Inferior parietal cortex (tissue), 1 donor: ENCODE data around the gene RNF40.
A peak's percentile ranks its signal among the peaks of the same experiment; 100 is the strongest.

Source experiments
- DNase-seq: peaks from one replicate; pipeline ENCODE4 v3.0.0-alpha.2; 2016; ENCODE audit errors: extremely low spot score

The RNF40 gene

DNA sequence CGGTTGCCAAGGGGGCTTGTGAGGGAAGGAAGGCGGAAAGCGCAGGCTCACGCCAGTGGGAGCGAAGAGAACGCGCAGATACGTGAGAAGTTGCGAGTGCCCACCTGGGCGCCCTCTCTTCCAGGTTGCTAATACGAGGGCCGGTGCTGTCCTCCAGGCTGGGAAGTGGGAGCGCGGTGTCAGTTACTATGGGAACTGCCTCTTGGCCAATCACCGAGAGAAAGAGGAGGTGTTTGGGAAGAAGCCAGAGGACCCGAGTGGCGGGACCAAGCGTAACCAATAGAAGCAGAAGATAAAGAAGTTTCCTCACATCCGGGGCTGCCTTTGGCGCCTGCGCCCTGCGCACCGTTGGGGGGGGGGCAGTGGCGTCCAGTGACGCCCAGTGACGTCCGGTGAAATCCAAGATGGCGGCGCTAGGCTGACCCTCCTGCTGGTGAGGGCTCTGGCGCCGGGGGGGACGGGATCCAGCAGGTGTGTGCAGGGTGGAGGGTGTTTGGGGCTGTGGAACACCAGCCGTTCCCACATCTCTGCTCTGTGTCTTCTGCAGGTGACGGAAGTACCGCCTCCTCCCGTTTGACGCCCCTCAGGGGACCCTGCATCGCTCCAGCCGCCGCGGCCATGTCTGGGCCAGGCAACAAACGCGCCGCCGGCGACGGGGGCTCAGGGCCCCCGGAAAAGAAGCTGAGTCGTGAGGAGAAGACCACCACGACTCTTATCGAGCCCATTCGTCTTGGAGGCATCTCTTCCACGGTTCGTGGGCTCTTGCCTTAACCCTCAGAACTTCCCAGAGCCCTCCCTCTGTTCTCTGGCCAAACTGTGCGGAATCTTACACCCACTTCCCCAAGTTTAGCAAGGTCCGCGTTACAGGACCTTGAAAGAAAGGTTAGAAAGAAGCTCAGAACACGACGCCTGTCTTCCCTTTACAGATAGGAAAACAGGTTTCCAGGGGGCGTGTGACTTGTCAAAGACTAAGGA lies at the start of gene RNF40, which contains the start of gene CFAP119:
Gene RNF40, plus strand, starts transcription at position 395 of the 975 bp plus-strand sequence. Its CDS starts 224 bp downstream, at position 619.
Gene CFAP119, minus strand, starts transcription at position 135 of the 975 bp plus-strand sequence. CDS start 314 bp downstream, outside the sequence.
- DNase-seq, result peak; percentile 98

DNA sequence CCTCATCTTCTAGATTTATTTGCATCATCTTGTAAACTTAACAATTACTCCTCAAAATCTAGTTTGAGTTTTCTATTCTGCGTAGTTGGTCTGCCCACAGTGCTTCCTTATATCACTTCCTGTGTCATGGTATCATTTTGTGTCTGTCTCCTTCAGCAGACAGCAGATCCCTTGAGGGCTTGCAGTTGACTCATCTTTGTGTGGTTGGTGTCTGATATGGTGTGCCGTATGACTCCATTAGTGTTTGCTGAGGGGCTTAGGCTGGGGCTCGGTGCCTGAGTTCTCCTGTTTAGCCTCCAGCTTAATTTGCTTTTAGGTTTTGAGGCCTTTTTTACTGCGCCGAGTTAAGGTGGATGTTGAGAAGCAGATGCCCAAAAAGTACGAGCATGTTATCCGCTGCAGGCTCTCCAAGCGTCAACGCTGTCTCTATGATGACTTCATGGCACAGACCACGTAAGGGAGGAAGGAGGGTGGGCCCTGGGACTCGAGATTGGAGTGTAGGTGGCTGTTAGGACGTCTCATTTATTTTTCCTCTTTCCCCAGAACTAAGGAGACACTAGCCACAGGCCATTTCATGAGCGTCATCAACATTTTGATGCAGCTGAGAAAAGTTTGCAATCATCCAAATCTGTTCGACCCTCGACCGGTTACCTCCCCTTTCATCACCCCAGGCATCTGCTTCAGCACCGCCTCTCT lies 46.2 kb upstream of the RNF40 start:
- no peak for DNase-seq

DNA sequence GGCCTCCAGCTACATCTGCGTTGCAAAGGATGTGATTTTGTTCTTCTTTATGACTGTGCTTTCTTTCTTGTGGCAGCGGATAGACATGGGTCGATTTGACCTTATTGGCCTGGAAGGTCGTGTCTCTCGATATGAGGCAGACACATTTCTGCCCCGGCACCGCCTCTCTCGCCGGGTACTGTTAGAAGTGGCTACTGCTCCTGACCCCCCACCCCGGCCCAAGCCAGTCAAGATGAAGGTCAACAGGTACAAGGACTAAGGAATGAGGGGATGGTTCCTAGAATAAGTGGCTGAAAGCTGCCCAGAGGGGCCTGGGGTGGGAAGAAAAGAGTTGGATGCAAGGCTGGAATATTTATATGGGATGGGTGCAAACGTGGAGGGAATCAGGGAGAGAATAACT lies 42.0 kb upstream of the RNF40 start:
- DNase-seq, result no peak

DNA sequence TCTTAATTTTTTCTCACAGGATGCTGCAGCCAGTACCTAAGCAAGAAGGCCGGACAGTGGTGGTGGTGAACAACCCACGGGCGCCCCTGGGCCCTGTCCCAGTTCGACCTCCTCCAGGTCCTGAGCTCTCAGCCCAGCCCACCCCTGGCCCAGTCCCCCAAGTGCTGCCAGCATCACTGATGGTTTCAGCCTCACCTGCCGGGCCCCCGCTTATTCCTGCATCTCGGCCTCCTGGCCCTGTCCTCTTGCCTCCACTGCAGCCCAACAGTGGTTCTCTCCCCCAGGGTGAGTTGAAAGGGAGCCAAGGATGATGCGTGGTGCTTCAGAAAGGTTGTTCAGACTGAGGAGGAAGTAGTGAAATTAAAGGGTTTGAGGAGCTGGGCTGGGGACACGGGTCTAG lies 41.4 kb upstream of the RNF40 start:
- no peak for DNase-seq

DNA sequence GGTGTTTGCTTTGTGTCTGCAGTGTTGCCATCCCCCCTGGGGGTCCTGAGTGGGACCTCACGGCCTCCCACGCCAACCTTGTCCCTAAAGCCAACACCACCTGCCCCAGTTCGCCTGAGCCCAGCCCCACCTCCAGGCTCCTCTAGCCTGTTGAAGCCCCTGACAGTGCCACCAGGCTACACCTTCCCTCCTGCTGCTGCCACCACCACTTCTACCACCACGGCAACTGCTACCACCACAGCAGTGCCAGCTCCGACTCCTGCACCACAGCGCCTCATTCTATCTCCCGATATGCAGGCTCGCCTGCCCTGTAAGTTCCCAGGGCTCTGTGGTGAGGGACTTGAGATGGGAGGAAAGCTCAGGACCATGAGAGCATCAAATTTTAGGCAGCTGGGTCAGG lies 41.0 kb upstream of the RNF40 start:
- DNase-seq, result no peak

DNA sequence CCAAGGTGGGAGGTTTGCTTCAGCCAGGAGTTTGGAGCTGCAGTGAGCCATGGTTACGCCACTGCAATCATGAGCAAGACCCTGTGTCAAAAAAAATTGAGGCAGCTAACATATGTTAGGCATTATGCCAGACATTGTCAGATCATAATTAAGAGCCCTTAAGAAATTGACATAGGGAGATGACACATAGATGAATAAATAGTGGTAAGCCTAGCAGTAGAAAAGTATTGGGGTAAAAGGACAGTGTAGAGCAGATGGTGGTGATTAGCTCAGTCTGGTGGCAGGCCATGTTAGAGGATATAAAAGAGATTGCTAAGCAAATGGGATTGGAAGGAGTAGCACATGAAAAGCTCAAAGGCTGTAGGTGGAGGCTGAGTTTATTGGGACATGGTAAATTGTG lies 40.5 kb upstream of the RNF40 start:
- DNase-seq, result no peak

DNA sequence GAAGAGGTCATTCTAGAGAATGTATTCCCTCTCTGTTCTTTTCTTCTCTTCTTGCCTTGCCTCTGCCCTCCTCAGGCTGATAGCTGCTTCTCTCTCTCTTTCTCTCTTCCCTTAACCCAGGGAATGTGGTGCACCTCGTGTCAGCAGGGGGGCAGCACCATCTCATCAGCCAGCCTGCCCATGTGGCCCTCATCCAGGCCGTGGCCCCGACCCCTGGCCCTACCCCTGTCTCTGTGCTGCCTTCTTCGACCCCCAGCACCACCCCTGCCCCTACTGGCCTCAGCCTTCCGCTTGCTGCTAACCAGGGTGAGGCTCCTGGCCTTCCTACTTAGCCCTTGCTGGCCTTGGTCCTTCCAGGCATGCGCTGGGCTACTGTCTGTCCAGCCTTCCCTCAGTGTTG lies 39.7 kb upstream of the RNF40 start:
- no peak for DNase-seq

DNA sequence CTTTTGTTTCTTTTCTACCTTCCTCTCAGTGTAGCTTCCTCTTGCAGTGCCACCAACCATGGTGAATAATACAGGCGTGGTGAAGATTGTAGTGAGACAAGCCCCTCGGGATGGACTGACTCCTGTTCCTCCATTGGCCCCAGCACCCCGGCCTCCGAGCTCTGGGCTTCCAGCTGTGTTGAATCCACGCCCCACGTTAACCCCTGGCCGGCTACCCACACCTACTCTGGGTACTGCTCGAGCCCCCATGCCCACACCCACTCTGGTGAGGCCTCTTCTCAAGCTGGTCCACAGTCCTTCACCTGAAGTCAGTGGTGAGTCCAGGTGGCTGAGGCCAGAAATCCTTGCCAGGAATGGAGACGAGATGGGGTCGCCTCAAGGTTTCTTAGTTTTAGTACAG lies 39.2 kb upstream of the RNF40 start:
- DNase-seq, result no peak

DNA sequence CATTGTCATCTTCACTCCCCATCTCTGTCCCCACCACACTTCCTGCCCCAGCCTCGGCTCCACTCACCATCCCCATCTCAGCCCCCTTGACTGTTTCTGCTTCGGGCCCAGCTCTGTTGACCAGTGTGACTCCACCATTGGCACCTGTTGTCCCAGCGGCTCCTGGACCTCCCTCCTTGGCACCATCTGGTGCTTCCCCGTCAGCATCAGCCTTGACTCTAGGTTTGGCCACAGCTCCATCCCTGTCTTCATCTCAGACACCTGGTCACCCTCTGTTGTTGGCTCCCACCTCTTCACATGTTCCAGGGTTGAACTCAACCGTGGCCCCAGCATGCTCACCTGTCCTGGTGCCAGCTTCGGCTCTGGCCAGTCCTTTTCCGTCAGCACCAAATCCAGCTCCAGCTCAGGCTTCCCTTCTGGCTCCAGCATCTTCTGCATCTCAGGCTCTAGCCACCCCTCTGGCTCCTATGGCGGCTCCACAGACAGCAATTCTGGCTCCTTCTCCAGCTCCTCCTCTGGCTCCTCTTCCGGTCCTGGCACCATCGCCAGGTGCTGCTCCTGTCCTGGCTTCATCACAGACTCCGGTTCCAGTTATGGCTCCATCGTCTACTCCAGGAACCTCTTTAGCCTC lies 38.3 kb upstream of the RNF40 start:
- no peak for DNase-seq

DNA sequence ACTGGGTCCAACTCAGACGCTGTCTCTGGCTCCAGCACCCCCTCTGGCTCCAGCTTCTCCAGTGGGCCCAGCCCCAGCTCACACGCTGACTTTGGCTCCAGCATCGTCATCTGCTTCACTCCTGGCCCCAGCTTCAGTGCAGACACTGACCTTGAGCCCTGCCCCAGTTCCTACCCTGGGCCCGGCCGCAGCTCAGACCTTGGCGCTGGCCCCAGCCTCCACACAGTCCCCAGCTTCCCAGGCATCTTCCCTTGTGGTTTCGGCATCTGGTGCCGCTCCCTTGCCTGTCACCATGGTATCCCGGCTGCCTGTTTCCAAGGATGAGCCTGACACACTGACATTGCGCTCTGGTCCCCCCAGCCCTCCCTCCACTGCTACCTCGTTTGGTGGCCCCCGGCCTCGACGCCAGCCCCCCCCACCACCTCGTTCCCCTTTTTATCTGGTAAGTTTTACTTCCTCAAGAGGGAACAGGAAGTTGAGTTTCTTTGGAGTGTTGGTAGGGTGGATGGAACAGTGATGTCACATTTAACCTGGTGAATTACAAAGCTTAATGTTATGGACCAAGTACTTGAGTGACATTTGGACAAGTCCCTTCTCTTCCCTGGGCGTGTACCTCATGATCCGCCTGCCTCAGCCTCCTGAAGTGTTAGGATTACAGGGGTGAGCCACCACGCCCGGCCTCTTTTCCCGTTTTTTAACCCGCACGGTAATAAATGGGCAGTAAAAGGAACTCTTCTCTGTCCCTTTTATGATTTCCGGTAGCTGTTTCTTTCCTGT lies 37.3 kb upstream of the RNF40 start:
- no peak for DNase-seq

DNA sequence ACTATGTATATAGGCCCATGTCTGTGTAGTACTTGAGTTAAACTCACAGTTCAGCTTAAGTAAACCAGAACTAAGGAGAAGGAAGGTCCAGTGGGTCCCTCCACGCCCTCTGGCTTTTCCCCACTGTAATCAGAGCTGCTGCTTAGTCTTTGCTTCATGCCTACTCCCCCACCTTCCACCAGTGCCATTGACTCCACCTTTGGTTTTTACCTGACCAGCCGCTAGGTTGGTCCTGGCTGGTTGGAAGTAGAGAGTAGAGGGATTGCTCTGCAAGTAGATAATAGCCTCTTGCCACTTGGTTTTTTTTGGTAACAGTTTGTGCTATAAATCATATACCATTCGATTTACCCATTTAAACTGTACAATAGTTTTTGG lies 36.7 kb upstream of the RNF40 start:
- DNase-seq, result no peak

DNA sequence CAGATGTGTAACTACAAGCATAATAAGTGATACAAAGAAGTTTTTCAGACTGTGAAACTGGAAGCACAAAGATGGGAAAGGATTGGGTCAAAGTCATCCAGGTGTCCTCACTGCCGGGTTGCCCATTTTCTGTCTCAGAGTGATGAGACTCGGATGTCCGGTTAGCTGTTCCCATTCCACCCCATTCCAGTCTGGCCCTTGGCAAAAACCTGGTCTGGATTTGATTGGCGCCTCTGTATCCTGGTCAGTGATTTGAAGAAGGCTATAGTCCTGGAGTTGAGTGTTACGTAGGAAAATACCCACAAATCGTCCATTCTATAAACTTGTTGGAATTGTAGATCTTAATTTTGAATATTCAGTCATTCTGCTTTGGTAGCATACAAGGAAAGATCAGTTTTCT lies 33.8 kb upstream of the RNF40 start:
- DNase-seq, result no peak

DNA sequence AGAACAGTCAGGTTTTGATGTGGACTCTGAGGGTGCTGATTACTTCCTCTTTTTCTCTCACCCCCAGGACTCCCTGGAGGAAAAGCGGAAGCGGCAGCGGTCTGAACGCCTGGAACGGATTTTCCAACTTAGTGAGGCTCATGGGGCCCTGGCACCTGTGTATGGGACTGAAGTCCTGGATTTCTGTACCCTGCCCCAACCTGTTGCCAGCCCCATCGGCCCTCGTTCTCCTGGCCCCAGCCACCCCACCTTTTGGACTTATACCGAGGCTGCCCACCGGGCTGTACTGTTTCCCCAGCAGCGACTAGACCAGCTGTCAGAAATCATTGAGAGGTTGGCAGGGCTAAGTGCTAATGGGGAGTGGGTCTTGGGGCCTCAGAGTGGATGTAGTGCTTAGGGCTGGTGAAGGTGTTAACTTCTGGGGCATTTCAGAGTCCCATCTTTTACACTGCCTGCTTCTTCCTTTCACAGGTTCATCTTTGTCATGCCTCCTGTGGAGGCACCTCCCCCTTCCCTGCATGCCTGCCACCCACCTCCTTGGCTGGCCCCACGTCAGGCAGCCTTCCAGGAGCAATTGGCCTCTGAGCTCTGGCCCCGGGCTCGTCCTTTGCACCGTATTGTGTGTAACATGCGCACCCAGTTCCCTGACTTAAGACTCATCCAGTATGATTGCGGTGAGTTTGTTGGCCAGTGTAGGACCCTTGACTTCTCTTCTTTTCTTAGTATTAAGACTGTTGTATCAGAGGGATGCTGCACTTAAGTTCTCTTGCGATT lies 33.0 kb upstream of the RNF40 start:
- no peak for DNase-seq

DNA sequence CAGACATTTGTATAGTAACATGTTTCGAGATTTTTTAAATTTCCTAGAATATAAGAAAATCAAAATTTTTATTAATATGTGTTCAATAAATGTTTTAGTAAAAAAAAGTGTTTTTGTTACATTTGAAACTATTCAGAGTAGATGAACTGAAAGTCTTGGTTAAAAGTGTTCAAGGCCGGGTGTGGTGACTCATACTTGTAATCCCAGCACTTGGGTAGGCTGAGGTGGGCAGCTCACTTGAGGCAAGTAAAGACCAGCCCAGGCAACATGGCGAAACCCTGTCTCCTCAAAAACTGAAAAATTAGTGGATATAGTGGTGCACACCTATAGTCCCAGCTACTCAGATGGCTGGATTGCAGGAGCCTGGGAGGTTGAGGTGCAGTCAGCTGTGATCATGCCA lies 30.7 kb upstream of the RNF40 start:
- no peak for DNase-seq

DNA sequence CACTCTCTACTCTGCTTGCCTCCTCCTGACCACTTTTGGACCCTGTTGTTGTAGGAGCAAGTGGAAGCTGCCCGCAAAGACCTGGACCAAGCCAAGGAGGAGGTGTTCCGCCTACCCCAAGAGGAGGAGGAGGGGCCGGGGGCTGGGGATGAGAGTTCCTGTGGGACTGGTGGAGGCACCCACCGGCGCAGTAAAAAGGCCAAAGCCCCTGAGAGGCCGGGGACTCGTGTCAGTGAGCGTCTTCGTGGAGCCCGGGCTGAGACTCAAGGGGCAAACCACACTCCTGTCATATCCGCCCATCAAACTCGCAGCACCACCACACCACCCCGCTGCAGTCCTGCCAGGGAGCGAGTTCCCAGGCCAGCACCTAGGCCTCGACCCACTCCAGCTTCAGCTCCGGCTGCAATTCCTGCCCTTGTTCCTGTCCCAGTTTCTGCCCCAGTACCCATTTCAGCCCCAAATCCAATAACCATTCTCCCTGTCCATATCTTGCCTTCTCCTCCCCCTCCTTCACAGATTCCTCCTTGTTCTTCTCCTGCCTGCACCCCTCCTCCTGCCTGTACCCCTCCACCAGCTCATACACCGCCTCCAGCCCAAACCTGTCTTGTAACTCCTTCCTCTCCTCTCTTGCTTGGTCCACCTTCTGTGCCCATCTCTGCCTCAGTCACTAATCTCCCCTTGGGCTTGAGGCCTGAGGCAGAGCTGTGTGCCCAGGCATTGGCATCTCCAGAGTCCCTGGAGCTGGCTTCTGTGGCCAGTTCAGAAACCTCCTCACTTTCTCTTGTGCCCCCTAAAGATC lies 24.9 kb upstream of the RNF40 start:
- DNase-seq, result no peak

DNA sequence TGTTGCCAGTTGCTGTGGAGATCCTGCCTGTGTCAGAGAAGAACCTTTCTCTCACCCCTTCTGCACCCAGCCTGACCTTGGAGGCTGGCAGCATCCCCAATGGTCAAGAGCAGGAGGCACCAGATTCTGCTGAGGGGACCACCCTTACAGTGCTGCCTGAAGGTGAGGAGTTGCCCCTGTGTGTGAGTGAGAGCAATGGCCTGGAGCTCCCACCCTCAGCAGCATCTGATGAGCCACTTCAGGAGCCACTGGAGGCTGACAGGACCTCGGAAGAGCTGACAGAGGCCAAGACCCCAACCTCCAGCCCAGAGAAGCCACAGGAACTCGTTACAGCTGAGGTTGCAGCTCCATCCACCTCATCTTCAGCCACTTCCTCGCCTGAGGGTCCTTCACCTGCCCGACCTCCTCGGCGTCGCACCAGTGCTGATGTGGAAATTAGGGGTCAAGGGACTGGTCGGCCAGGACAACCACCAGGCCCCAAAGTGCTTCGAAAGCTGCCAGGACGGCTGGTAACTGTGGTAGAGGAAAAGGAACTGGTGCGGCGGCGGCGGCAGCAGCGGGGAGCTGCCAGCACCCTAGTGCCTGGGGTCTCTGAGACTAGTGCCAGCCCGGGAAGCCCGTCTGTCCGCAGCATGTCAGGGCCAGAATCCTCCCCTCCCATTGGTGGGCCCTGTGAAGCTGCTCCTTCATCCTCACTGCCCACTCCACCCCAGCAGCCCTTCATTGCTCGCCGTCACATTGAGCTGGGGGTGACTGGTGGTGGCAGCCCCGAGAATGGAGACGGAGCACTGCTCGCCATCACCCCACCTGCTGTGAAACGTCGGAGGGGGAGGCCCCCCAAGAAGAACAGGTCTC lies 24.1 kb upstream of the RNF40 start:
- no peak for DNase-seq

DNA sequence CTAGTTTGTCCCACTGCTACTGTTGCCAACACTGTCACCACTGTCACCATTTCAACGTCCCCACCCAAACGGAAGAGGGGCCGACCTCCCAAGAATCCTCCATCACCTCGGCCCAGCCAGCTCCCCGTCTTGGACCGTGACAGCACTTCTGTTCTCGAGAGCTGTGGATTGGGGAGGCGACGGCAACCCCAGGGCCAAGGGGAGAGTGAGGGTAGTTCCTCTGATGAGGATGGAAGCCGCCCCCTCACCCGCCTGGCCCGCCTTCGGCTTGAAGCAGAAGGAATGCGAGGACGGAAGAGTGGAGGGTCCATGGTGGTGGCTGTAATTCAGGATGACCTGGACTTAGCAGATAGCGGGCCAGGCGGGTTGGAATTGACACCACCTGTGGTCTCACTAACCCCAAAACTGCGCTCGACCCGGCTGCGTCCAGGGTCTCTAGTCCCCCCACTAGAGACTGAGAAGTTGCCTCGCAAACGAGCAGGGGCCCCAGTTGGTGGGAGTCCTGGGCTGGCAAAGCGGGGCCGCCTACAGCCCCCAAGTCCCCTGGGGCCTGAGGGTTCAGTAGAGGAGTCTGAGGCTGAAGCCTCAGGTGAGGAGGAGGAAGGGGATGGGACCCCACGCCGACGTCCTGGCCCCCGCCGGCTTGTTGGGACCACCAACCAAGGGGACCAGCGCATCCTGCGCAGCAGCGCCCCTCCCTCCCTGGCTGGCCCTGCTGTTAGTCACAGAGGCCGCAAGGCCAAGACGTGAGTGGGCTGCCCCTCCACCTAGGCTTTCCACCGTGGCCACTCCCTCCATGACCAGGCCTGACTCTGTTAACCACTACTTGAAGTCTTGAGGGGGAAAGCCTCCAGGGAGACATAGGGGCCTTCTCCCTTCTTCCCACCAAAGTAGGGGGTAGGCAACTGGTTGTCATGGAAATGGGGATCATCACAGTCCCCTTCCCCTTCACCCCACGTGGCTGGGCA lies 22.9 kb upstream of the RNF40 start:
- DNase-seq, result no peak
